Measurements from ENCODE around the gene OR1F1.

The OR1F1 gene

DNA sequence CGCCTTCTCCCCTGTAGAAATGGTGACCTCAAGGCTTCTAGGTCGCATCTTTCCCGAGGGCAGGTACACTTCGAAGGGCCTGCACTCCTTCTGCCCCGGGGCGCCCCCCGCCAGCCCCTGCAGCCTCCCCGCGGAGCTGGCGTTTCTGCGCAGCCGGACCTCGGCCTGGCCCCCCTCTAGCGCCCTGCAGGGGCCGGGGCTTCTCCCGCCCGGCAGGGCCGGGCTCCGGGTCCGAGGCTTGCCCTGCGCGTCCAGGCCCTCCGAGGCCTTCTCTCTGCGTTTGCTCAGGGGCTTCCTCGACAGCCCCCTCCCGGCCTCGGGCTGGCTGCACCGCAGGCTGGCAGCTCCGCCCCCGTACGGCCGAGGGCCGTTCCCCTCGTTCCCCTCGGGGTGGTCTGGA, 66.3 kb downstream of the OR1F1 start:
- Mint-ChIP-seq H3K4me3 (no peak overlapping the region), H3K27ac (no peak overlapping the region), H3K9me3 (no peaks in the 10 kb centered on the region), H3K4me1 (no peaks in the 10 kb centered on the region), H3K36me3 (ENCODE audit: low read depth) (no peaks in the 10 kb centered on the region), H3K27me3 (peaks cover 11% of the 10 kb centered on the region)
- ATAC-seq, result no peak
- DNase-seq, result no peak

Data from activated naive CD8-positive, alpha-beta T cell treated with anti-CD3 and anti-CD28 coated beads, Interleukin-2, amount 50 U/mL, for 24 hours (primary cell).